Hepatocyte (in vitro differentiated cells): ENCODE measurements around the gene SERPINA6.

ENCODE experiments used
- CTCF ChIP-seq: fragments of 200-600 bp; sonication (generic); IDR thresholded peaks from 2 replicates; pipeline ENCODE4 v1.5.1; 2016; ENCODE audit warnings: antibody characterized with exemption, mild to moderate bottlenecking; ENCODE audit not compliant: poor library complexity
- EZH2 ChIP-seq: fragments of 200-600 bp; sonication (generic); IDR thresholded peaks from 2 replicates; pipeline ENCODE4 v1.6.1; 2016; ENCODE audit warnings: antibody characterized with exemption, mild to moderate bottlenecking, borderline replicate concordance
- EZH2phosphoT487 ChIP-seq: fragments of 200-600 bp; sonication (generic); IDR thresholded peaks from one replicate; pipeline ENCODE4 v1.6.1; 2018; ENCODE audit warnings: antibody characterized with exemption, mild to moderate bottlenecking, low read depth, moderate library complexity; ENCODE audit not compliant: unreplicated experiment, severe bottlenecking

- TF ChIP-seq CTCF (no peak), EZH2phosphoT487 (no peak), EZH2 (no peak)
Measured at GRCh38 chr14:94334872-94335271, 11.7 kb upstream of the SERPINA6 start.
